Peyer's patch (tissue), 4 donors: Measurements from ENCODE around the gene SUCLG2. TPM values are rescaled to one million over a fixed set of nuclear protein-coding genes. Genes with fewer than 3 reads are reported as not detected.

Experiments
- DNase-seq, 3 donors: peaks; one replicate each; pipeline ENCODE4 v3.0.0-alpha.2; 2017 to 2019
- H3K27ac ChIP-seq, 4 donors: fragments of 200-600 bp; sonication (generic); one replicate each; pipeline ENCODE4 v1.5.1; 2016 to 2019
- H3K27me3 ChIP-seq, 2 donors: fragments of 200-600 bp; sonication (generic); one replicate each; pipeline ENCODE4 v1.5.1; 2019
- H3K36me3 ChIP-seq, 3 donors: fragments of 200-600 bp; sonication (generic); one replicate each; pipeline ENCODE4 v1.5.1; 2016 to 2019
- H3K4me1 ChIP-seq, 4 donors: fragments of 200-600 bp; sonication (generic); one replicate each; pipeline ENCODE4 v1.5.1; 2016 to 2019
- H3K4me3 ChIP-seq, 4 donors: fragments of 200-600 bp; sonication (generic); 1 replicate in 3 of 4; 2 replicates in 1 of 4; pipeline ENCODE4 v1.5.1; 2016 to 2019; ENCODE audit warnings: mild to moderate bottlenecking in 1 of 4
- H3K9me3 ChIP-seq, 4 donors: fragments of 200-600 bp; sonication (generic); one replicate each; pipeline ENCODE4 v1.5.1; 2016 to 2019; ENCODE audit warnings: mild to moderate bottlenecking in 1 of 4
- POLR2A ChIP-seq, 2 donors: fragments of 450-650 bp; IDR thresholded peaks; one replicate each; pipeline ENCODE4 v1.5.1; 2017; ENCODE audit warnings: antibody characterized with exemption in 2 of 2, mild to moderate bottlenecking in 2 of 2, moderate library complexity in 2 of 2
- total RNA-seq, 4 donors: library from RNA; depleted of rRNA; stranded (reverse); fragments of >200 nt; gene quantifications; one replicate each; pipeline ENCODE4 v1.1.0, GENCODE V29; 2016
- TF ChIP-seq, protein P1 (sequence below), 6 experiments: fragments of 450-650 bp in 4 of 6; fragments of 200-600 bp in 2 of 6; sonication (generic) in 1 of 6; IDR thresholded peaks; one replicate each; pipeline ENCODE4 v1.5.1; 2017 to 2019; ENCODE audit warnings: antibody characterized with exemption in 6 of 6, mild to moderate bottlenecking in 3 of 6, moderate library complexity in 1 of 6

SUCLG2 gene, protein sequence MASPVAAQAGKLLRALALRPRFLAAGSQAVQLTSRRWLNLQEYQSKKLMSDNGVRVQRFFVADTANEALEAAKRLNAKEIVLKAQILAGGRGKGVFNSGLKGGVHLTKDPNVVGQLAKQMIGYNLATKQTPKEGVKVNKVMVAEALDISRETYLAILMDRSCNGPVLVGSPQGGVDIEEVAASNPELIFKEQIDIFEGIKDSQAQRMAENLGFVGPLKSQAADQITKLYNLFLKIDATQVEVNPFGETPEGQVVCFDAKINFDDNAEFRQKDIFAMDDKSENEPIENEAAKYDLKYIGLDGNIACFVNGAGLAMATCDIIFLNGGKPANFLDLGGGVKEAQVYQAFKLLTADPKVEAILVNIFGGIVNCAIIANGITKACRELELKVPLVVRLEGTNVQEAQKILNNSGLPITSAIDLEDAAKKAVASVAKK
- 100 to 1,000 TPM in 2 of 4 donors, 10 to 100 TPM in 2; 99.0 to 116 (median 103) TPM for total RNA-seq

DNA sequence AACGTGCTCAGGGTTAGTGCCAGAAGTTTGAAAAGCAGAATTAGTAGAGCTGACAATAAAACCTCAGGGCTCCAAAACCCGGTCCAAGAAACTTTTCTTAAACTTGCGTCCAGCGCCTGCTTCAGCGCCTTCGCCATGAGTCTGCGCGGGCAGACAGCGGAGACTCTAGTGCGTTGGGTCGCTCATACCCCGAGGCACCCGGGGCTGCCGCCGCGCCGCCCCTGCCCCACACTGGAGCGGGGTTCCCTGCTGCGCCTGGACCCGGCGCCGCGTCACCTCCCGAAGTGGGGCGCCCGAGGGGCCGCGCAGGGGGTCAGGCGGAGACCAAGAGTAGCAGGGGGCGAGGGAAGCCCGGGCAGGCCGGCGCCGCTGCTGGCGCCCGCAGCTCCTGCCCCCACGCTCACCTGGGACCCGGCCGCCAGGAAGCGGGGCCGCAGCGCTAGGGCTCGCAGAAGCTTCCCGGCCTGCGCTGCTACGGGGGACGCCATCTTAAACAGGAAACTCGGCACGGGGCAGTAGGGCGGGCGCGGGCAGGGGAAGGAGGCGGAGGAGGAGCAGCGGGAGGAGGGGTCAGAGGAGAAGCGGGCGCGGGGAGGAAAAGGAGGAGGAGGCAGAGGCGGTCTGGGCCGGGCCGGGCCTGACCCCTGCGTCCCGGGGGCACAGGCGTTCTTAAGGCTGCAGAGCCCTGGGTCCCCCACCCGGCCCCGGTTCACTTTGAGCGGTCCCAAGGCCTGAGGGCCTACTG lies at the start of gene SUCLG2:
SUCLG2 (minus strand) TSS at position 514 of the 745 bp plus-strand sequence; CDS start at position 488, 26 bp downstream.
- peaks cover 0 to 32% (median 7%) of the 10 kb centered on the region in 4 donors for H3K4me1 ChIP-seq
- H3K27me3 ChIP-seq, result no peaks in the 10 kb centered on the region
- H3K27ac ChIP-seq, result peak within 1 kb of the TSS; percentile 90 to 99 (median 94)
- peak within 1 kb of the TSS; percentile 83 to 99 (median 87) for H3K4me3 ChIP-seq
- TF ChIP-seq, protein P1, sequence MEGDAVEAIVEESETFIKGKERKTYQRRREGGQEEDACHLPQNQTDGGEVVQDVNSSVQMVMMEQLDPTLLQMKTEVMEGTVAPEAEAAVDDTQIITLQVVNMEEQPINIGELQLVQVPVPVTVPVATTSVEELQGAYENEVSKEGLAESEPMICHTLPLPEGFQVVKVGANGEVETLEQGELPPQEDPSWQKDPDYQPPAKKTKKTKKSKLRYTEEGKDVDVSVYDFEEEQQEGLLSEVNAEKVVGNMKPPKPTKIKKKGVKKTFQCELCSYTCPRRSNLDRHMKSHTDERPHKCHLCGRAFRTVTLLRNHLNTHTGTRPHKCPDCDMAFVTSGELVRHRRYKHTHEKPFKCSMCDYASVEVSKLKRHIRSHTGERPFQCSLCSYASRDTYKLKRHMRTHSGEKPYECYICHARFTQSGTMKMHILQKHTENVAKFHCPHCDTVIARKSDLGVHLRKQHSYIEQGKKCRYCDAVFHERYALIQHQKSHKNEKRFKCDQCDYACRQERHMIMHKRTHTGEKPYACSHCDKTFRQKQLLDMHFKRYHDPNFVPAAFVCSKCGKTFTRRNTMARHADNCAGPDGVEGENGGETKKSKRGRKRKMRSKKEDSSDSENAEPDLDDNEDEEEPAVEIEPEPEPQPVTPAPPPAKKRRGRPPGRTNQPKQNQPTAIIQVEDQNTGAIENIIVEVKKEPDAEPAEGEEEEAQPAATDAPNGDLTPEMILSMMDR (IDR thresholded peaks at IDR 0.05), result no peak
- TF ChIP-seq POLR2A (IDR thresholded peaks at IDR 0.05), result peak; percentile 48 to 76
- no peaks in the 10 kb centered on the region for H3K9me3 ChIP-seq
- DNase-seq, result peak; percentile 87 to 96 (median 93)
- H3K36me3 ChIP-seq, result no peaks in the 10 kb centered on the region

DNA sequence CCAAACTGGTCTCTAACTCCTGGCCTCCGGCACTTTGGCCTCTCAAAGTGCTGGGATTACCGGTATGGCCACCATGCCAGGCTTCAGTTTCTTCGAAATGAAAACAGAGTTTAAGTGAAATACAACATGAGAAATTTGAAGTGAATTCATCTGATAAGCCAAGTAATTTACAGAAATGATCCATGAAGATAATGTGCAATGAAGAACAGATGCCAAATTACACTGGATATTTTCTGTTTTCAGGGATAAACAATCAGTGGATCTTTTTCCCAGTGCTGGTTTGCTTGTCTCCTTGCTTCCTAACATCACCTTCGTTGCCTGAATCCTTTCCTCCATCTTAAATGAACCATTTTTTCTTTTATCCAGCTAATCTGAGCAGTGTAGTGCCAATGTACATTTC lies 46.2 kb upstream of the SUCLG2 start:
- Histone ChIP-seq H3K36me3 (no peaks in the 10 kb centered on the region), H3K4me3 (no peak overlapping the region), H3K27ac (no peak overlapping the region), H3K27me3 (no peaks in the 10 kb centered on the region), H3K9me3 (no peaks in the 10 kb centered on the region), H3K4me1 (no peaks in the 10 kb centered on the region)
- DNase-seq, result no peak
- TF ChIP-seq POLR2A (IDR thresholded peaks at IDR 0.05), result no peak
- TF ChIP-seq, protein P1 (IDR thresholded peaks at IDR 0.05), result no peak

DNA sequence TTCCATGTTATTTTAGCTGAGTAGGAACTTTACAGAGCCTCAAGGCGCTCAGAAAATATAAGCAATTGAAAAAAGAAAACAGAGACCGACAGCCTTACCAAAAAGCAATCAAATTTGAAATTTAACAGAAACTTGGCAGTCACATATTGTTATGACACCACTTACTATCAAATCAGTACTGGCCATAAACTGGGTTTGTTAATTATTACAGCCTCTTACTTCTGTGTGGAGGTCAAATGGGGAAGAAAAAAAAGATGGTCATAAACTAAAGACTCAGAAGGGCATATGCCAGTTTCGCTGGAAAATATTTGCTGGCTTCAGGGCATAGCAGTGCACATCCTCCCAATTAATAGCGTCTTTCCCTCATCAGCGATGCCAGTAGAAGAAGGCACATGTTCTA lies 45.5 kb upstream of the SUCLG2 start:
- no peak for DNase-seq

DNA sequence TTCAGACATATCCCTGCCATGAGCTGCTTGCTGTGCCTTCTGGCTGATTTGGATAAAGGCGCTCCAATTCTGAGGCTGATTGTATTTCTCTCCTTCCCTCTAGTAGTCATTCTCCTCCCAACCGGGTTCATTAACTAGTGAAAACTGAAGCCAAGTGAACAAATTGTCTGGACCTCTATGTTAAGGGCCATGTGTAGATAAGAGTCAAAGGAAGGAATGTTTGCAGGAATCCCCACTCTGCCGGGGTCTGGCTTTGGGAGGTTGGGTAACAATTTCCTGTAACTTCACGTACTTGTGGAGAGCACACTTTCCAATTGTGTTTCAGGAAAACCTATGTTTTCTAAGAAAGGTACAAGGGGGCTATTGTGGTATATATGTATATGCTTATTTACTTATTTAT lies 38.2 kb upstream of the SUCLG2 start:
- H3K27me3 ChIP-seq, result no peaks in the 10 kb centered on the region
- no peaks in the 10 kb centered on the region for H3K36me3 ChIP-seq
- no peaks in the 10 kb centered on the region for H3K4me1 ChIP-seq
- no peak overlapping the region for H3K27ac ChIP-seq
- no peaks in the 10 kb centered on the region for H3K9me3 ChIP-seq
- DNase-seq, result no peak
- H3K4me3 ChIP-seq, result no peak overlapping the region
- TF ChIP-seq POLR2A (IDR thresholded peaks at IDR 0.05), result no peak
- TF ChIP-seq, protein P1 (IDR thresholded peaks at IDR 0.05), result no peak

More for the DNA sequence above, 45.5 kb upstream of the SUCLG2 start:
- H3K4me3 ChIP-seq, result no peak overlapping the region
- no peaks in the 10 kb centered on the region for H3K9me3 ChIP-seq
- H3K27me3 ChIP-seq, result no peaks in the 10 kb centered on the region
- H3K27ac ChIP-seq, result no peak overlapping the region
- no peaks in the 10 kb centered on the region for H3K36me3 ChIP-seq
- TF ChIP-seq, protein P1 (IDR thresholded peaks at IDR 0.05), result no peak
- TF ChIP-seq POLR2A (IDR thresholded peaks at IDR 0.05), result no peak
- no peaks in the 10 kb centered on the region for H3K4me1 ChIP-seq

DNA sequence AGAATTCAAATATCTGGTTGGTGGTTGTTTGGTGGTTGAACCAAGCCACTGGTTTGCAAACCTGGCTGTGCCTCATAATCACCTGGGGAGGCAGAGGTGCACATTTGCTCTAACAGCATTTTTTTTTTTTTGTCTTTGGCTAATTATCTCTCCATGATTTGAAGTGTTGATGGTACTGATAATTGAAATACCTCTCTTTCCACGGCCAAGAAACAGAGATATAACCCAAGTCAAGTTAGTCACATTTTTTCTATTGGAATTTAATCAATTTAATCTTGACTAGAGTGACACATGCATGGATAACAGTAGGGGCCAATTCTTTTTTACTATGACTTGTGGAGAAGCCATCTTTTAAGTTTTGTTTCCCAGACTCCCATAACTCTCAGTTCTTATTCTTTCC lies 37.5 kb upstream of the SUCLG2 start:
- Histone ChIP-seq H3K27me3 (no peaks in the 10 kb centered on the region), H3K36me3 (no peaks in the 10 kb centered on the region), H3K27ac (no peak overlapping the region), H3K4me3 (no peak overlapping the region), H3K4me1 (no peaks in the 10 kb centered on the region), H3K9me3 (no peaks in the 10 kb centered on the region)
- TF ChIP-seq POLR2A (IDR thresholded peaks at IDR 0.05), result no peak
- TF ChIP-seq, protein P1 (IDR thresholded peaks at IDR 0.05), result no peak
- no peak for DNase-seq
